AG04450 (cell line): ENCODE data around the gene COX7A2. TPM values are rescaled to one million over a fixed set of nuclear protein-coding genes. Genes with fewer than 3 reads are reported as not detected.

Experiments used
- CTCF ChIA-PET: fragments of 300-600, 350-600 bp; formaldehyde crosslinking; extraction: SDS; loops from one replicate; lab custom pipeline; 2022; ENCODE audit warnings: antibody characterized with exemption, inconsistent platforms; lab: Charles Lee
- POLR2A ChIA-PET: fragments of 350-600 bp; formaldehyde crosslinking; extraction: SDS; loops from one replicate; lab custom pipeline; 2021; ENCODE audit warnings: antibody characterized with exemption, inconsistent platforms; lab: Yijun Ruan, JAX
- DNase-seq: peaks from one replicate; pipeline ENCODE4 v3.0.0-alpha.2; 2011; ENCODE audit warnings: low read depth, low spot score
- H3K27ac ChIP-seq: one replicate; pipeline ENCODE4 v1.5.1; 2012; ENCODE audit warnings: low read depth, low read length, control low read depth
- H3K27me3 ChIP-seq: one replicate; pipeline ENCODE4 v1.6.0; 2012; ENCODE audit warnings: low read length; ENCODE audit not compliant: control insufficient read depth, insufficient read depth
- H3K4me3 ChIP-seq: 2 replicates; pipeline ENCODE4 v1.5.1; 2011; ENCODE audit warnings: mild to moderate bottlenecking, low read depth, low read length, control low read depth
- H3K9me3 ChIP-seq: 2 replicates; pipeline ENCODE4 v1.5.1; 2012; ENCODE audit warnings: low read length; ENCODE audit not compliant: control insufficient read depth, insufficient read depth
- CTCF ChIP-seq: IDR thresholded peaks from 2 replicates; pipeline ENCODE4 v1.5.1; 2011; ENCODE audit warnings: low read depth, low read length, control low read depth, inconsistent platforms
- polyA plus RNA-seq: library from polyadenylated mRNA; depleted of rRNA; stranded (reverse); fragments of >200 nt; gene quantifications from 2 replicates; pipeline ENCODE4 v1.2.3, GENCODE V29; 2011

COX7A2 gene
- polyA plus RNA-seq, 1 experiment = 263 TPM

DNA sequence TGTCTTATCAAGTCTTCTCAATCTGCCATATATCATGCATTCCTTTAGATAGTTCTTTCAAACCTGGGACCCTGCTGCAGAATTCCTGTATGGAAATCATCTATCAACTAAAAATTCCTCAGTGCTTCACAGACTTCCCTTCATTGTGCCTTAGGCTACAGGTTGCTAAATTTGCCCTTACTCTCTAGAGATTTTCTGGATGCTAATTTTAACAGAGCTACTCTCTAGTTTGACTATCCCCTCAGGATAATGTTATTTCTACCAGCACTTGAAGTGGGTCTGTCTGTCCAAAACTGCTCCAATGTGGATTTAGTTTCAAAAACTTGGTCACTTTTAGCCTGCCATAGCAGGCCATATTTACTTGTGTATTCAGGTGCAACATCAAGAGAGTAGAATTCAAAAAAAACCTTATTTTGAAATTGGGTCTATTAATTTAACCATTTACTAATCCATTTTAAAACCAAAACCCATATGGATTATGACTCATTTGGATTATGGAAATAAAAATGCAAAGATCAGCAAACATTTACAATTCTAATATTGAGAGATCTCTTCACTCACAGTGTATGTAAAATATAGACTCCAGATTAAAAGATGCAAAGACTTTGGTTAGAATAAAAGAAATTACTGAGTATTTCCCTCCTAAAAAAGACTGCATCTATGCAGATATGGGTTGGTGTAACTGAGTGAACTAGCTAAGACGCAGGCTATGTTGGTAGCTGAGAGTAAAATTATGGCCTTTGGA lies 13.9 kb upstream of the COX7A2 start:
- H3K4me3 ChIP-seq = no peak overlapping the region
- TF ChIP-seq CTCF = no peak
- no peaks in the 10 kb centered on the region for H3K9me3 ChIP-seq
- no peak overlapping the region for H3K27ac ChIP-seq
- DNase-seq = no peak
- CTCF ChIA-PET = interaction anchor here (0.9 to 5.1 kb wide), 5 partner anchors 10 to 289 kb away, joined by 3 to 36 read pairs (median 6); partner anchors contain the start of gene COX7A2
- H3K27me3 ChIP-seq = no peaks in the 10 kb centered on the region
- POLR2A ChIA-PET = no interaction called here

GRCh38 chr6:75250552-75250951 lies 7.0 kb upstream of the COX7A2 start:
- CTCF ChIA-PET = interaction anchor here (1.4 to 1.6 kb wide), 2 partner anchors 17 to 296 kb away, joined by 3 to 12 read pairs; no protein-coding TSS in a partner anchor
- H3K27ac ChIP-seq = no peak overlapping the region
- no peaks in the 10 kb centered on the region for H3K9me3 ChIP-seq
- no peak for TF ChIP-seq CTCF
- no peak overlapping the region for H3K4me3 ChIP-seq
- no peak for DNase-seq
- POLR2A ChIA-PET = no interaction called here
- no peaks in the 10 kb centered on the region for H3K27me3 ChIP-seq

- ChIA-PET POLR2A (no interaction called here), CTCF (interaction anchor here (1.6 kb wide), 1 partner anchor 17 kb away, joined by 12 read pairs; no protein-coding TSS in a partner anchor)
- Histone ChIP-seq H3K9me3 (no peaks in the 10 kb centered on the region), H3K4me3 (no peak overlapping the region), H3K27me3 (no peaks in the 10 kb centered on the region), H3K27ac (no peak overlapping the region)
- TF ChIP-seq CTCF = no peak
- DNase-seq = no peak
These were observed 6.2 kb upstream of the COX7A2 start for GRCh38 chr6:75249837-75250236.

- ChIA-PET POLR2A (no interaction called here), CTCF (no interaction called here)
- TF ChIP-seq CTCF = no peak
- Histone ChIP-seq H3K4me3 (no peak overlapping the region), H3K27ac (no peak overlapping the region), H3K9me3 (no peaks in the 10 kb centered on the region), H3K27me3 (no peaks in the 10 kb centered on the region)
- DNase-seq = no peak
These were observed 2.8 kb upstream of the COX7A2 start for GRCh38 chr6:75246386-75246785.

DNA sequence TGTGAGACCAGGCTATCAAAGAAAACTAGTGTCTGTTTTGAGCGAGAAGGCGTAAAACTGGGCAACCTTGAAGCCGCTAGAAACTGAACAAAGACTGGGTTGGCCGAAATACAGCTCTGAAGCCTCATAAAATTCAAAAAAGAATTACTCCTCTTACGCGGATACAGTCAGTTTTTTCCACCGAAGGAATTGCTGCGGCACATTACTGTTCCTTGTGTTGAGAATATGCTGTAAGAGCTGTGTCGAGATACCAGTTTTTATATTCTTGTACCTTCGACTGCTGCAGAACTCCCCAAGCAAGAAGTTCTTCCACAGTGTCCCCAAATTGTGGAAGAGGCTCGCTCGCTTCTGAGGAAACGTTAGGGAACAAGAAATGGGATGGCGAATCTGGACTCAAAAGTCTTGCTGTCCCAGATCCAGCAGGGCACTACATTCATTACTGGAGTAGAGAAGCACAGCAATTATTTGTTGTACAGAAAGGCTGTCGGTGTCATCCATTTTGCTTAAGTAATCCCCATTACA lies 523 bp upstream of the COX7A2 start:
- no peak for DNase-seq
- H3K27ac ChIP-seq = peak overlapping the region; percentile 91
- H3K9me3 ChIP-seq = no peaks in the 10 kb centered on the region
- no peaks in the 10 kb centered on the region for H3K27me3 ChIP-seq
- H3K4me3 ChIP-seq = peak overlapping the region; percentile 95
- CTCF ChIA-PET = interaction anchor here (1.1 to 2.0 kb wide), 7 partner anchors 8 to 302 kb away, joined by 4 to 12 read pairs (median 6); no protein-coding TSS in a partner anchor
- TF ChIP-seq CTCF = no peak
- POLR2A ChIA-PET = interaction anchor here (1.2 to 1.3 kb wide), 5 partner anchors 35 to 1724 kb away, joined by 3 to 5 read pairs (median 4); partner anchors contain the start of gene COL12A1
